SHP77 treated with DMSO at 0.1 percent for 48 hours (cell line): ENCODE data around the gene IPO13.

Source experiments
- DNase-seq: peaks from one replicate; lab custom pipeline; 2025; lab: John Stamatoyannopoulos, UW

The IPO13 gene

GRCh38 chr1:43930168-43930948 lies 16.4 kb upstream of the IPO13 start:
- DNase-seq = no peak

GRCh38 chr1:43930949-43931275 lies 15.8 kb upstream of the IPO13 start:
- no peak for DNase-seq

GRCh38 chr1:43931711-43932660 lies 14.8 kb upstream of the IPO13 start:
- DNase-seq = no peak

- DNase-seq = no peak
These were observed 13.9 kb upstream of the IPO13 start for GRCh38 chr1:43932786-43933385.

GRCh38 chr1:43933386-43934100 lies 13.2 kb upstream of the IPO13 start, which contains the start of gene ARTN:
Gene ARTN, plus strand, starts transcription at chr1:43933801. Its CDS starts 1,856 bp downstream, at chr1:43935657.
- no peak for DNase-seq

- DNase-seq = peak; percentile 24
These were observed 12.4 kb upstream of the IPO13 start for GRCh38 chr1:43934101-43934985.

GRCh38 chr1:43934986-43935324 lies 11.8 kb upstream of the IPO13 start:
- DNase-seq = no peak

- DNase-seq = no peak
These were observed 10.9 kb upstream of the IPO13 start for GRCh38 chr1:43935711-43936427.

GRCh38 chr1:43936431-43937151 lies 10.2 kb upstream of the IPO13 start:
- no peak for DNase-seq

GRCh38 chr1:43937179-43937865 lies 9.4 kb upstream of the IPO13 start:
- DNase-seq = no peak

- DNase-seq = no peak
These were observed 8.4 kb upstream of the IPO13 start for GRCh38 chr1:43938383-43938782.

- no peak for DNase-seq
These were observed 7.7 kb upstream of the IPO13 start for GRCh38 chr1:43938892-43939587.

- no peak for DNase-seq
These were observed 4.3 kb upstream of the IPO13 start for GRCh38 chr1:43942411-43942810.

- DNase-seq = no peak
These were observed 1.9 kb upstream of the IPO13 start for GRCh38 chr1:43944860-43945259.

- no peak for DNase-seq
These were observed 995 bp upstream of the IPO13 start for GRCh38 chr1:43945674-43946235.

- DNase-seq = no peak
These were observed 517 bp downstream of the IPO13 start for GRCh38 chr1:43947061-43947873.

- no peak for DNase-seq
These were observed 1.2 kb downstream of the IPO13 start for GRCh38 chr1:43947874-43948437.
